Kidney tubule cell (primary cell): ENCODE results near the gene BCAS1.

Source experiments
- DNase-seq: peaks from one replicate; pipeline ENCODE4 v3.0.0-alpha.2; 2018; ENCODE audit warnings: low spot score

Gene BCAS1

GRCh38 chr20:54048481-54048880 lies 21.9 kb downstream of the BCAS1 start:
- DNase-seq, result no peak

DNA sequence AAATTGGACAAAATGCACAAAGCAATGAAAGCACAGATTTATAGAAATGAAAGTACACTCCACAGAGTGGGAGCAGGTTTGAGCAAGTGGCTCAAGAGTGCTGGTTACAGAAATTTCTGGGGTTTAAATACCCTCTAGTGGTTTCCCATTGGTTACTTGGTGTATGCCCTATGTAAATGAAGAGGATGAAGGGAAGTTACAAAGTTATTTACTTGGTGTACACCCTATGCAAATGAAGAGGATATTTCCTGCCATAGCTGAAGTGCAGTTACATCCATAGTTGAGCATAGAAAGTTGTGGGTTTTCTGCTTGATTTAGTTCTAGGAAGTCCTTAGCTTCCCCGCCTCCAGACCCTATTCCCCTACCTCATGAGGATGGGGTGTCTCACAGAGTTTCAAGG lies 22.7 kb downstream of the BCAS1 start:
- DNase-seq, result no peak

- DNase-seq, result no peak
Measured at GRCh38 chr20:54047048-54047447, 23.3 kb downstream of the BCAS1 start.

DNA sequence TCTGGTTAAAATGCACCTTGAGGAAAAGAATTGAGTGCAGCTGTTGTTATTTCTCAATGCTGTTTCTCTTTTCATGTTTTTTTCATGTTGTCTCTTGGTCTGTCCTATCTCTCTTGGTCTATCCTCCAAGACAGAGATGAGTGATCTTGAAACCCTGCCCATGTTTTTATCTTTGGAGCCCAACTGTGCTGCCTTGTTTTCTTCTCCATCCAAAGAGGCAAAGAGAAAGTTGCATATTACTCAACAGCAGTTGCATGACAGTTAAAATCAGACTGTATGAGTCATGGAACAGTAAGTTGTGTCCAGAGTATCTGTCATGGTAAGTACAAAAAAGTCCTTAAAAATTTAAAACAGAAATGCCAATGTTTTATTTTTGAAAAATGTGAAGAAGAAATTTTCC lies 26.2 kb downstream of the BCAS1 start:
- peak; percentile 63 for DNase-seq

DNA sequence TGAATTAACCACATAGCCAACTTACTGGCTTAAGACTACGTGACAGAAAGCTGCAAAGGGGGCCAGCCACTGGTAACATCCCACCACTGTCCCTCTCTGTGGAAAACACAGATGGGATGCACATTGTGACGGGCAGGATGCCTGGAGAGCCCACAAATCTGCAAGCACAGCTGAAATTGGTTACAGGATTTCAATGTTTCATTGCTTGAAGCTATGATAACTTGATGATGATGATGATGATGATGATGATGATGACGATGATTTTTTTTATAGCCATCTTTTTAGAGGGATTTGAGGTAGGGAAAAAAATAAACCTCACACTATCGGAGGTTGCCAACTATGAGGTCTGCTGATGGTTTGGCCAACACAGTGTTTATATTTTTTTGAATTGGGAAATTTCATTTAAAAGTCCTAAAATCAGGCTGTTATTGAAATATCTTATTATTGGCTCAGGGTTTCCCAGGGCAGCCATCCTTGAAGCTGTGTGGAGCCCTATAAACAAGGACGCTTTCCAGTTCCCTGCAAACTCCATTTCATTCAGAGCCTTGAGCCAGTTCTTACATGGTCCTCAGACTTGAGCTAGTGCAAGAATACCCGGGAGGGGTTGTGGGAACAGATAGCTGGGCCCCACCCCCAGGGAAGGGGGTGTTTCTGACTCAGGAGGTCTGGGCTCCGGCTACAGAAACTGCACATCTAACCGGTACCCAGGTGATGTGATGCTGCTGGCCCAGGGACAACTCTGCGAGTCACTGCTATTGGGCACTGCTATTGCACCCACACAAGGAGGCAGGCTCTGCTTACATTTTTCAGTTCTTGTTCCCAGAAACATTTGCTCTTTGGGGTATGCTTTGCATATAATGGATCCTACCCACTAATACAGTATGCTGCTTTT lies 27.1 kb downstream of the BCAS1 start:
- DNase-seq, result peak; percentile 42

DNA sequence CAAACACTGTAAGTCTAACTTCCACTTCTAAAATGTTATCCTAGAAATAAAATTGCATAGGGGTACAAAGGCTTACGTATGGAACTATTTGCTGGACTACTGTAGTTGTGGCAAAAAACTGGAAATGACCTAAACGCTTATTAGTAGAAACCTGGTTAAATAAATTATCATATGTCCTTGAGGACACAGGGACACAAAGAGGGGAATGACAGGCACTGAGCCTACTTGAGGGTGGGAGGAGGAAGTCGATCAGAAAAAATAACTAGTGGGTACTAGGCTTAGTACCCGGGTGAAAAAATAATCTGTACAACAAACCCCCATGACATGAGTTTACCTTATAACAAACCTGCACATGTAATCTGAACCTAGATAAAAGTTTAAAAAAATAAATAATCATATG lies 28.4 kb downstream of the BCAS1 start:
- no peak for DNase-seq

- DNase-seq, result no peak
Measured at GRCh38 chr20:54041336-54041735, 29.1 kb downstream of the BCAS1 start.

- no peak for DNase-seq
Measured at GRCh38 chr20:54040531-54040930, 29.9 kb downstream of the BCAS1 start.

DNA sequence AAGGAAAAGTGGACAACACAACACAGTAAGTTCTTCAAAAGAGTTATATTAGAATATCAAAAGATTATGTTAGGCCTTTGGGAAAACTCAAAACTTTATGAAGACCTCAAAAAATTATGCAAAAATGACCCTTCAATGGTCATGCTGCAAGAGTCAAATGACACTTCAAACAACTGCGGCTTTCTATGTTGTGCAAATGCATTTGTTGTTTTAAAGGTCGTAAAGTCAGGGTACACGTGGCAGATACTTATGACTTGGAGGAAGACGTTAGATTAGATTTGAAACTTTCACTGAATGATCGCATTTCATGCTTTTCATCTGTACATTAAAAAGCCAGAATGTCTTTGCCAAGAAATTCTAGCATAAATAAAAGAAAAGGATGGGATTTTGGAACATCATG lies 31.4 kb downstream of the BCAS1 start:
- no peak for DNase-seq

- DNase-seq, result no peak
Measured at GRCh38 chr20:54037525-54037924, 32.9 kb downstream of the BCAS1 start.

DNA sequence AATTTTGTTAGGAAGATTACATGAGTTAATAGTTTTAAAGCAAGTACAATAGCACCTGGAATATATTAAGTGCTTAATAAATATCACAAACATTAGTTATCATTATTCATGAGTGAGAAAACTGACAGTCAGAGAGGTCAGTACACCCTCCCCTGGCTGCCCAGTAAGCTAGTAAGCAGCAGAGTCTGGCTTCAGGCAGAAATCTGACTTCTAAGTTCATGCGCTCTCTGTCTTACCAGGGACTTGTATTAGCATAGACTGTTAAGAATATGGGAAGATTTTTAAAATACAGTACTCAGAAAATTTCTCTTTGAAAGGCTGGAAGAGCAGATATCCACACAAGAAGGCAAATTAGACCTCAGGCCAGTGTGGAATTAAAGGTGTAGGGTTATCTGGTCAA lies 40.8 kb downstream of the BCAS1 start:
- no peak for DNase-seq

GRCh38 chr20:54029176-54029575 lies 41.2 kb downstream of the BCAS1 start:
- DNase-seq, result no peak

DNA sequence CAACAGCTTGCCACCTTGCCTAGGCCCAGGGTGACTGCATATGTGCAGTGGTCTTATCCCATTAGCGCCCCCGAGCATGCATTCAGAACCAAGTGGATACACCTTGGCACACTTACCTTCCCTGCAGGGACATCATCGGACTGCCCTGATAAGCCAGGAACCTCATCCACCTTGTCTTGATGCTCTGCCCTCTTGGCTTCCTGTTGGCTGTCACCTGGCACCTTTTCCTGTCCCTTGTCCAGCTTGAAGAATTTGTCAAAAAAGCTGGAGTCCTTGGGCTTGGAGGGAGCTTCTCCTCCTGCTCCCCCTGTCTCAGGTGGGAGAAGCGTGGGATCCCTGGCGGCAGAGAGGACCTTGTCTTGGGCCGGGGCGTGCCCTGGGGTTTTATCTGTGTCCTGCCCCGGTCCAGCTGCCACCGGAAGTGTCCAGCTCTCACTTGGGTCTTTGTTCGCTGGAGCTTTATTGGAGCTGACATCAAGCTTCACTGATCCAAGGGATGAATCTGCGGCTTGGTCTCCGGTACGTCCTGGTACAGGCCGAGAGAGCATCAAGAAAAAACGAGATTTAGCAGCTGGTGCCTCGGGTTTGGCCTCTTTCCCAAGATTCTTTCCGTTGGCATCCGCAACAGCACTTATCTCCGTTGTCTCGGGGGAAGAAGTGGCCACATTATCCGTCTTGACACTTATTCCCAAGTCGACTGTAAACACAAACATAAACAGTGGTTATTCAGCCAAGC lies 42.0 kb downstream of the BCAS1 start:
- no peak for DNase-seq

GRCh38 chr20:54027704-54028103 lies 42.7 kb downstream of the BCAS1 start:
- DNase-seq, result no peak

GRCh38 chr20:54026295-54027064 lies 43.9 kb downstream of the BCAS1 start:
- DNase-seq, result peak; percentile 84

DNA sequence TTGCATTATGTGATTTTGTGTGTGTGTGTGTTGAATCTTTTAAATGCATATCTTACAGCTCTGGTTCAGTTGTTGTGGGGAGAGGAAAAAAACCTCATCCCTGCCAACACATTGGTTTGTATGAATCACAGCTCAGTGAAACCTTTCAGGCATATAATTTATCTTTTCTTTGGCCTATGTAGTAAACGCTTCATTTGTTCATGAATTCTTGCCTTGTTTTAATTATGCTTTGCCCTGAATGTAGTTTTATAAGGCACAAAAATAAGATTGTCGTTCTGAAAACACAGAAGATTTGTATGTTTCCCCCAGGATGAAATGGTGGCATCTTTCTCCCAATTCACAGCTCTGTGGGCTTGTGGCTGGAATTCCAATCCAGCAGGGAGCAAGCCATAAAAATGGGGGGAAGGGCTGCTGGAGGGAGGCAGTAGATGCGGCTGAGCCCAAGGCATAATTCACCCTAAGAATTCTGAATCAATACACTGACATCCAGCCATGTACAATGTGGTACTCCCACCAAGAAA lies 45.1 kb downstream of the BCAS1 start:
- DNase-seq, result peak; percentile 80

DNA sequence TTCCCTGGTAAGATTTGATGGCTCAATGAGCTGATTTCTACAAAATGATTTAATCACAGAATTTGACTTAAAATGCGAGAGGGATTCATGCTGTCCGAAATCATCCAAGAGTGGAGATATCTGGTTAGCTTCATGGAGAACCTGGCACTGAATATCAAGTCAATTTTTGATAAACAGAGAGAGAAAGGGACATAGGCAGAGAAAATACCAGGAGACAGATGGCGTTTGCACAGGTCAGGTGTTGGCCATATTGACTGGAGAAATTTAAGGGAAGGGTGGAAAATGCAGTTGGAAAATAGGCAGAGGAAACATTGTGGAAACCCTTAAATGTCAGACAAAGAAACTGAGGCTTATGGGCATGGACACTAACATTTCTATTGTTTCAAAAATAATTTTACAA lies 47.0 kb downstream of the BCAS1 start:
- DNase-seq, result no peak

DNA sequence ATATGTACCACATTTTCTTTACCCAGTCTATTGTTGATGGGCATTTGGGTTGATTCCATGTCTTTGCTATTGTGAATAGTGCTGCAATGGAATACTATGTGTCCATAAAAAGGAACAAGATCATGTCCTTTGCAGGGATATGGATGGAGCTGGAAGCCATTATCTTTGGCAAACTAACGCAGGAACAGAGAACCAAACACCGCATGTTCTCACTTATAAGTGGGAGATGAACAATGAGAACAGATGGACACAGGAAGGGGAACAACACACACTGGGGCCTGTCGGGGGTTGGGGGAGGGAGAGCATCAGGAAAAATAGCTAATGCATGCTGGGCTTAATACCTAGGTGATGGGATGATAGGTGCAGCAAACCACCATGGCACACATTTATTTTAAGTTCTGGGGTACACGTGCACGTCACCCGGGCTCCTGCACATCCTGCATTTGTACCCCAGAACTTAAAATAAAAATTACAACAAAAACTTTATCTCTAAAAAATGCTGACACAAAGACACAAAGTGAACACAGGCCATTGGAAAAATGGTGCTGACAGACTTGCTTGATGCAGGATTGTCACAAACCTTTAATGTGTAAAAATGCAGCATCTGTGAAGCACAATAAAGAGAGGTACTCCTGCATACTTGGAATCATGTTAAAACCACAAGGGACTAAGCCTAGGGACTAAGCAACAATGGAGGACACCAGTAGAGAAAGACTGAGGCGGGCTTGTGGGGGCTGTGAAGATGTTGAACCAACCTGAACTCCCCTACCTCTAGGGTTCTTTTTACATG lies 48.8 kb downstream of the BCAS1 start:
- no peak for DNase-seq

- no peak for DNase-seq
Measured at GRCh38 chr20:54020868-54021267, 49.5 kb downstream of the BCAS1 start.

- no peak for DNase-seq
Measured at GRCh38 chr20:54020348-54020747, 50.0 kb downstream of the BCAS1 start.

DNA sequence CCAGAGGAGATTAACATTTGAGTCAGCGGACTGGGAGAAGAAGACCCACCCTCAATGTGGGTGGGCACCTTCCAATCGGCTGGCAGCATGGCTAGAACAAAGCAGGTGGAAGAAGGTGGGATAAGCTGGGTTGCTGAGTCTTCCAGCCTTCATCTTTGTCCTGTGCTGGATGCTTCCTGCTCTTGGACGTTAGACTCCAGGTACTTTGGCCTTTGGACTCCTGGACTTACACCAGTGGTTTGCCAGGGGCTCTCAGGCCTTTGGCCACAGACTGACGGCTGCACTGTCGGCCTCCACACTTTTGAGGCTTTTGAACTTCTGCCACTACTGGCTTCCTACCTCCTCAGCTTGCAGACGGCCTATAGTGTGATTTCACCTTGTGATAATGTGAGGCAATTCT lies 50.8 kb downstream of the BCAS1 start:
- no peak for DNase-seq

DNA sequence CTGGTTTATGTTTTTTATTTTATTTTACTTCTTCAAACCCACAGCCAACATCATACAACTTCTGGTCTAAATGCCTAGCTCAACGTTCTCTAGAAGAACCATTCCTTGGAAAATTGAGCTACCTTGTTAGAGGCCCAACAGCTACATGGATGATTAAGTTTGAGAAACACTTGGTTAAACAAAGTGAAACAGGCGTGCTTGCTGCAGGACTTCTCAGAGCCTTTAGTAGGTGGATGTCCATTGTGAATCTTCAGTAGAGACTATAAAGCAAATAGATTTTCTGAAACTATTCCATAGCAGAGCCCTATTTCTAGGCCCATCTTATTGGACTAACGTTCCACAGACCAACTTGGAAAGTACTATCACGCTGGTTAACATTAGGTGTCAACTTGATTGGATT lies 51.3 kb downstream of the BCAS1 start:
- no peak for DNase-seq
